GM18519 (cell line): ENCODE results near the gene DNAJC3.
"Not testable (repeated sequence)": the region's sequence is repeated elsewhere in the genome, so short reads cannot be mapped to it uniquely, and the experiment has no call there.

Source experiments
- ATAC-seq: cut with Tn5 transposase; IDR thresholded peaks from one replicate; pipeline ENCODE4 v1.9.1; 2021; ENCODE audit warnings: mild to moderate bottlenecking, moderate library complexity; ENCODE audit not compliant: unreplicated experiment, low FRiP score

The DNAJC3 gene

DNA sequence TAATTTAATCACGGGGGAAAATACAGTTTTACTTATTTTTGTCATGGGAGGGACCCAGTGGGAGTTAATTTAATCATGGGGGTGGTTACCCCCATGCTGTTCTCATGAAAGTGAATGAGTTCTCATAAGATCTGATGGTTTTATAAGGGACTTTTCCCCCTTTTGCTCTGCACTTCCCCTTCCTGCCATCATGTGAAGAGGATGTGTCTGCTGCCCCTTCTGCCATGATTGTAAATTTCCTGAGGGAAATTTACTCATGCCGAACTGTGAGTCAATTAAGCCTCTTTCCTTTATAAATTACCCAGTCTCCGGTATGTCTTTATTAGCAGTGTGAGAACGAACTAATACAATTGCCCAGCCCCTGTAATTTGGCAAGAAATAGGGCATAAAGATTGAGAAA, 35.9 kb downstream of the DNAJC3 start:
- ATAC-seq, result not testable (repeated sequence)

- ATAC-seq, result no peak
These were observed 36.7 kb downstream of the DNAJC3 start for GRCh38 chr13:95713651-95714050.

GRCh38 chr13:95714142-95714832, 37.3 kb downstream of the DNAJC3 start:
- no peak for ATAC-seq

- no peak for ATAC-seq
These were observed 39.3 kb downstream of the DNAJC3 start for GRCh38 chr13:95716231-95716630.

- ATAC-seq, result no peak
These were observed 45.3 kb downstream of the DNAJC3 start for GRCh38 chr13:95722241-95722640.

DNA sequence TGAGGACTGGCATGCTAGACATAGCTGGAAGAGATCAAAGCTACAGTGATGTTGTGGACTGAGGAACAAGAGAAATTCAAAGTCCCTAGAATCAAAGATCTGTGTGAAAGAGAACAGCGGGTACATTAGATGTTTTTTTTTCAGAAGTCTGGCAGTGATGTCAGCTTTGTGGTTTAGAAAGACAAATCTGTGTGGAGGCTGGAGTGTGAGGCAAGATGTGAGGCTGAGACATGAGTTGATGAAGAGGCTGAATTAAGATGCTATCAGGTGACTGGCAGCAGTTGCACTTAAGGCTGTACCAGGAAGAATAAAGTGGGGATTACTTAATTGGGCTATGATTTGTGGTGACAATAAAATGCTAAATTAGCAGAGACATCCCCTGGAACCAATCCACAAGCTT, 46.5 kb downstream of the DNAJC3 start:
- ATAC-seq, result no peak

DNA sequence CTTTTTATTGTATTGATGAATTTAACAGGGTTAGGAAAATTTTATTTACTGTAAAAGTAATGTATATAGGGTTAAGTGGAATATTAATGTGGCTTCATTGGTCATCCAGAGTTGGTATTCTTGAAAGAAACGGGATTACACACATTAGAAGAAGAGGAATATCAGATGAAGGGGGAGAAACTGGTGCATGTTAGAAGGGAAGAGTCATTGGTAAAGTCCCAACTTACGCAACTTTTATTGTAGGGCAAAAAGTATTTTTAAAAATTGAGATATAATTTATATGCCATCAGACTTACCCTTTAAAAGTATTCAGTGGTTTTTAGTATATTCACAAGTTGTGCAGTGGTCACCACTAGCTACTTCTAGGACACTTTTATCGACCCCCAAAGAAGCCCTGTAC, 47.3 kb downstream of the DNAJC3 start:
- no peak for ATAC-seq

DNA sequence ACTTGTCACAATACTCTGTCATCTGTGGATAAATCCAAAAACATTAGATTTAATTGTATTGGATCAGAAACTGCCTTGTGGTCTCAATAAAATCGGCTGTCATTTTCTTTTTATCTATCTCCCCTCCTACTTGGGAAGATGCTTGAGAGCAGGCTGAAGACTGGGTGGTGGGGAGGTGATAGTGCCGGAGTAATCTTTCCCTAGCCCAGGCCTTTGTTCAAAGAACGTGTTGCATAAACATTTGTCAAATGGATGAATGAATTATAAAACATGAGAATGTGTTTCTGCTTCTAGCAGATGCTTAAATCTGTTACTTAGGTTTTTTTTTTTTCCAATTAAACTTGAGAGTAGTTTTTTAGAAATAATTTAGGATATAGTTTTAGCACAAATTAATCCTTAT, 49.9 kb downstream of the DNAJC3 start:
- no peak for ATAC-seq

DNA sequence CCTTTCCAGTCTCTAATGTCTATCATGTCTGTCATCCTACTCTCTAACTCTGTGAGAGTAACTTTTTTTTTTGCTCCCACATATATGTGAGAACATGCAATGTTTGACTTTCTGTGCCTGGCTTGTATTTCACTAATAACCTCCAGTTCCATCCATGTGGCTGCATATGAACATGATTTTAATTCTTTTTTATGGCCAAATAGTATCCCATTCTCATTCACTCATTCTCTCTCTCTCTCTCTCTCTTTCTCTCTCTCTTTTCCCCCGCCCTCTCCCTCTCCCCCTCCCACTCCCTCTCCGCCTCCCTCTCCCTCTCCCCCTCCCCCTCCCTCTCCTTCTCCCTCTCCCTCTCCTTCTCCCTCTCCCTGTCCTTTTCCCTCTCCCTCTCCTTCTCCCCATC, 52.0 kb downstream of the DNAJC3 start:
- ATAC-seq, result no peak

DNA sequence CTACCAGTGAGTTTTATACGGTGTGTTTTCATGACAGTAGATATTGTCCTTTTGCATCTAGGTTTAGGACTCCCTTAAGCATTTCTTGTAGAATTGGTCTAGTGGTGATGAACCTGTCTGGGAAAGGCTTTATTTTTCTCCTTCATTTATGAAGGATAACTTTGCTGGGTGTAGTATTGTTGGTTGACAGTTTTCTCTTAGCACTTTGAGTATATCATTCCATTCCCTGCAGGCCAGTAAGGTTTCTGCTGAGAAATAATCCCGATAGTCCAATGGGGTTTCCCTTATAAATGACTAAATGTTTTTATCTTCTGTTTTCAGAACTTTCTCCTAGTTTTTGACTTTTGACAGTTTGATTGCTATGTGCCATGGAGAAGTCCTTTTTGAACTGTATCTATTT, 57.2 kb downstream of the DNAJC3 start:
- no peak for ATAC-seq

DNA sequence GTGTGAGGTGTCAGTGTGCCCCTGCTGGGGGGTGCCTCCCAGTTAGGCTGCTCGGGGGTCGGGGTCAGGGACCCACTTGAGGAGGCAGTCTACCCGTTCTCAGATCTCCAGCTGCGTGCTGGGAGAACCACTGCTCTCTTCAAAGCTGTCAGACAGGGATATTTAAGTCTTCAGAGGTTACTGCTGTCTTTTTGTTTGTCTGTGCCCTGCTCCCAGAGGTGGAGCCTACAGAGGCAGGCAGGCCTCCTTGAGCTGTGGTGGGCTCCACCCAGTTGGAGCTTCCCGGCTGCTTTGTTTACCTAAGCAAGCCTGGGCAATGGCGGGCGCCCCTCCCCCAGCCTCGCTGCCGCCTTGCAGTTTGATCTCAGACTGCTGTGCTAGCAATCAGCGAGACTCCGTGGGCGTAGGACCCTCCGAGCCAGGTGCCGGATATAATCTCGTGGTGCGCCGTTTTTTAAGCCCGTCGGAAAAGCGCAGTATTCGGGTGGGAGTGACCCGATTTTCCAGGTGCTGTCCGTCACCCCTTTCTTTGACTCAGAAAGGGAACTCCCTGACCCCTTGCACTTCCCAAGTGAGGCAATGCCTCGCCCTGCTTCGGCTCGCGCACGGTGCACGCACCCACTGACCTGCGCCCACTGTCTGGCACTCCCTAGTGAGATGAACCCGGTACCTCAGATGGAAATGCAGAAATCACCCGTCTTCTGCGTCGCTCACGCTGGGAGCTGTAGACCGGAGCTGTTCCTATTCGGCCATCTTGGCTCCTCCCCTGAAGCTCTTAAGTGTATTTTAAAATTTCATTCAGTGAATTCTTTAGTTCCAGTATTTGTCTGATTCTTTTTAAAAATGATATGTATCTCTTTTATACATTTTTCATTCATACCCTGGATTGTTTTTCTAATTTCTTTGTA, 63.4 kb downstream of the DNAJC3 start:
- not testable (repeated sequence) for ATAC-seq

DNA sequence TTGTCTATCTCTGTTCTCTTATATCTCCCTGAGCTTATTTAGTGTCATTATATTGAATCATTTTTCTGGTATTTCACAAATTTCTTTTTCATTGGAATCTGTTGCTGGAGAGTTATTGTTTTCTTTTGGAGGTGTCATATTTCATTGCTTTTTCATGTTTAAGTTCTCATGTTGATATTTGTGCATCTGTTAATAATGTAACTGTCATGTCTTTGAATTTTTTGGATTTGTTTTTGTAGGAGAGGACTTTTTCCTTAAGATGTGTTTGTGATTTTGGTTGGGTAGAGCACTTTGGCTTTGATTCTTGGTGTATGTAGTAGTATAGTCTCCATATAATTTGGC, 64.0 kb downstream of the DNAJC3 start:
- no peak for ATAC-seq

GRCh38 chr13:95741584-95742563, 64.9 kb downstream of the DNAJC3 start:
- no peak for ATAC-seq

GRCh38 chr13:95743192-95743591, 66.3 kb downstream of the DNAJC3 start:
- ATAC-seq, result no peak

DNA sequence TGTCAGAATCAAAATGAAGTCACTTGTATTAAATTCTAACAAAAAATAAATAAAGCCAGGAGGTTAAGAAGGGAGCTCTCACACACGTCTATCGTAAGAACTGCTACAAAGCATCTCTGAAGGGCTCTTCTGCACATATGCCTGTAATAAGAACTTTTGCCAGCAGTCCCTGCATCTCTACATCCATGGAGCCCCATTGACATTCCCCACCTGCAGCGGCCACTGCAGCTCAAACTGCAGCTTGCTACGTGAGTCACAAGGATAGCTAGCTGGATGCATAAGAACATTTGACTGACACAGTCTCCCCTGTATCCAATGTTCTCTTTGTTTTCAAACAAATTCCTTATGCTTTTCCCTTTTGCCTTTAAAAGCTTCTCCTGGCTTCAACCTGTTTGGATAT, 68.3 kb downstream of the DNAJC3 start:
- no peak for ATAC-seq

- ATAC-seq, result no peak
These were observed 68.8 kb downstream of the DNAJC3 start for GRCh38 chr13:95745752-95746151.

- ATAC-seq, result no peak
These were observed 72.6 kb downstream of the DNAJC3 start for GRCh38 chr13:95749545-95749944.

- no peak for ATAC-seq
These were observed 75.7 kb downstream of the DNAJC3 start for GRCh38 chr13:95752677-95753076.

GRCh38 chr13:95754069-95754468, 77.1 kb downstream of the DNAJC3 start:
- no peak for ATAC-seq

DNA sequence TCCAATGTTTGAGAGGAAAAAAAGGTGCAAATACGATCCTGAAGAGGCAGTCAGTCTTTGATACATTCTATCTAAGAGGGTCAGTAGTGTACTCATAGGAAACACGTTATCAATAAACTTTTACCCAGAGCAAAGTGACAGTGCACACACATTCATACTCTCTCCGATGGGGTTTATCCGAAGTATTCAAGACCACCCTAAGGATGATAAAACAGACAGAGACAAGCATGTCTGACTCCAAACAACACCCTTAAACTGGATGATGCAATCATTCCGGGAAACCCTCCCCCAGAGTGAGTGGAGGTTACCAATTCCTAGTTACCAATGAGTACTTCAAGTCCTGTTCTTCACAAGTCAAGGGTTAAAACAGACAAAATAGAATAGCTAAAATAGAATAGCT, 79.1 kb downstream of the DNAJC3 start:
- no peak for ATAC-seq

DNA sequence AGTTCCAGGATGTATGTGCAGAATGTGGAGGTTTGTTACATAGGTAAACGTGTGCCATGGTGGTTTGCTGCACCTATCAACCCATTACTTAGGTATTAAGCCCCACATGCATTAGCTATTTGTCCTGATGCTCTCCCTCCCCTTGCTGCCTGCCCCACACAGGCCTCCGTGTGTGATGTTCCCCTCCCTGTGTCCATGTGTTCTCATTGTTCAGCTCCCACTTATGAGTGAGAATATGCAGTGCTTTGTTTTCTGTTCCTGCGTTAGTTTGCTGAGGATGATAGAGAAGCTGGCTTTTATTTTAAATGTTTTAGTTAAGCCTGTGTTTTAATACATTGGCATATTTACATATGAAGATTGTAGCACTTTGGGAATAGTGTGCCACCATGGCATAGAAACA, 85.7 kb downstream of the DNAJC3 start:
- not testable (repeated sequence) for ATAC-seq
